ENCODE results near the gene CCSER1. TPM values are rescaled to one million over a fixed set of nuclear protein-coding genes. Genes with fewer than 3 reads are reported as not detected.
"Not testable (repeated sequence)": the region's sequence is repeated elsewhere in the genome, so short reads cannot be mapped to it uniquely, and the experiment has no call there.

The CCSER1 gene
- total and polyA plus RNA-seq, 4 donors = 0.61 to 23.0 (median 3.8) TPM

DNA sequence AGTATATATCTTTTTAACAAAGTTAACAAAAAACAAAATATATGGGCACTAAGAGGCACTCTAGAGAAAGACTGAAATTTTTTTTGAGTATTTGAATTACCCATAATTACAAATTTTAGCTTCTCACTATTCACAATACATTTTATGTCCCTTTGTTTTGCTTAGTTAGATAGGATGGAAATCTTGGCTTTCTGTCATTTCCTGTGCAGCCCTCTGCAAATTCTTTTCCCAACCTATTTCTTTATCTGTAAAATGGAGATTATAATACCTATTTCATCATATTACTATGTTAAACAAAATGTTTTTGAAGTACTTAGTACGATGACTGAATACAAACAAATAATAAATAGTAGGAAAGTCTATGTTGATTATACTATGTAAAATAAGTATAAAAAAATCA is 710.0 kb downstream of the CCSER1 start:
- no peaks in the 10 kb centered on the region for H3K27me3 ChIP-seq (ENCODE audit: control insufficient read depth in 3 of 3, insufficient read depth in 3 of 3, low read length in 2 of 3)
- no peak for ATAC-seq (ENCODE audit: insufficient read depth, low FRiP score)
- no peak overlapping the region for H3K4me3 ChIP-seq
- H3K27ac ChIP-seq (ENCODE audit: low read depth in 1 of 2, low read length in 1 of 2) = no peak overlapping the region
- TF ChIP-seq, protein P1, sequence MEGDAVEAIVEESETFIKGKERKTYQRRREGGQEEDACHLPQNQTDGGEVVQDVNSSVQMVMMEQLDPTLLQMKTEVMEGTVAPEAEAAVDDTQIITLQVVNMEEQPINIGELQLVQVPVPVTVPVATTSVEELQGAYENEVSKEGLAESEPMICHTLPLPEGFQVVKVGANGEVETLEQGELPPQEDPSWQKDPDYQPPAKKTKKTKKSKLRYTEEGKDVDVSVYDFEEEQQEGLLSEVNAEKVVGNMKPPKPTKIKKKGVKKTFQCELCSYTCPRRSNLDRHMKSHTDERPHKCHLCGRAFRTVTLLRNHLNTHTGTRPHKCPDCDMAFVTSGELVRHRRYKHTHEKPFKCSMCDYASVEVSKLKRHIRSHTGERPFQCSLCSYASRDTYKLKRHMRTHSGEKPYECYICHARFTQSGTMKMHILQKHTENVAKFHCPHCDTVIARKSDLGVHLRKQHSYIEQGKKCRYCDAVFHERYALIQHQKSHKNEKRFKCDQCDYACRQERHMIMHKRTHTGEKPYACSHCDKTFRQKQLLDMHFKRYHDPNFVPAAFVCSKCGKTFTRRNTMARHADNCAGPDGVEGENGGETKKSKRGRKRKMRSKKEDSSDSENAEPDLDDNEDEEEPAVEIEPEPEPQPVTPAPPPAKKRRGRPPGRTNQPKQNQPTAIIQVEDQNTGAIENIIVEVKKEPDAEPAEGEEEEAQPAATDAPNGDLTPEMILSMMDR (IDR thresholded peaks at IDR 0.05; ENCODE audit: control extremely low read depth, extremely low read depth) = no peak
- H3K9me3 ChIP-seq (ENCODE audit: control insufficient read depth in 4 of 4, insufficient read depth in 3 of 4, low read length in 3 of 4) = no peaks in the 10 kb centered on the region
- DNase-seq = no peak
- peaks cover 0 to 4% (median 0%) of the 10 kb centered on the region in 5 donors for H3K4me1 ChIP-seq (ENCODE audit: control insufficient read depth in 5 of 5, insufficient read depth in 5 of 5, low read length in 5 of 5)
- WGBS, 2 donors = 63 to 82% methylated on average over 1 of the region's 1 CpG
- H3K36me3 ChIP-seq (ENCODE audit: control insufficient read depth in 4 of 4, insufficient read depth in 4 of 4, low read length in 4 of 4) = no peaks in the 10 kb centered on the region
- no peak overlapping the region for H3K9ac ChIP-seq (ENCODE audit: insufficient read depth in 1 of 2, low read length in 2 of 2)

DNA sequence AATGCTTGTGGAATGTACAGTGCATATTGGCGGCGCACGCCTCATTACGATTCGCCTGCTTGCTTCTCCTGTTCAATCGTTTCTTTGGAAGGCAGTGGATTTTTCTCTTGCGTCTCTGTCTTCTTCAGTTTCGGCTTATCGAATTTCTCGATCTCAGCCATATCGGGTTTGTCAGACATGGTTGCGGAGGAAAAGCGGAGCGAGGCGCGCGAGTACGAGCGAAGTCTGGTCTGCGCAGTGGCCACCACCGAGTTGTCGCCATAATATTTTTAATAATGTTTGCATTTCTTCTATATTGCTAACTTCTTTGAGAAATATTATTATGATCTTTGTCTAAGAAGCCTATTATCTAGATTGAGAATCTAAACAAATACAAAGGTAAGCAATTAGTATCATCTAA is 711.7 kb downstream of the CCSER1 start:
- not testable (repeated sequence) for DNase-seq; H3K27me3 ChIP-seq (ENCODE audit: control insufficient read depth in 3 of 3, insufficient read depth in 3 of 3, low read length in 2 of 3); H3K27ac ChIP-seq (ENCODE audit: low read depth in 1 of 2, low read length in 1 of 2); H3K4me1 ChIP-seq (ENCODE audit: control insufficient read depth in 5 of 5, insufficient read depth in 5 of 5, low read length in 5 of 5); H3K9ac ChIP-seq (ENCODE audit: insufficient read depth in 1 of 2, low read length in 2 of 2); ATAC-seq (ENCODE audit: insufficient read depth, low FRiP score); H3K9me3 ChIP-seq (ENCODE audit: control insufficient read depth in 4 of 4, insufficient read depth in 3 of 4, low read length in 3 of 4); H3K4me3 ChIP-seq; H3K36me3 ChIP-seq (ENCODE audit: control insufficient read depth in 4 of 4, insufficient read depth in 4 of 4, low read length in 4 of 4)
- WGBS, 2 donors = 98% methylated on average over 16 to 17 of the region's 22 CpGs

DNA sequence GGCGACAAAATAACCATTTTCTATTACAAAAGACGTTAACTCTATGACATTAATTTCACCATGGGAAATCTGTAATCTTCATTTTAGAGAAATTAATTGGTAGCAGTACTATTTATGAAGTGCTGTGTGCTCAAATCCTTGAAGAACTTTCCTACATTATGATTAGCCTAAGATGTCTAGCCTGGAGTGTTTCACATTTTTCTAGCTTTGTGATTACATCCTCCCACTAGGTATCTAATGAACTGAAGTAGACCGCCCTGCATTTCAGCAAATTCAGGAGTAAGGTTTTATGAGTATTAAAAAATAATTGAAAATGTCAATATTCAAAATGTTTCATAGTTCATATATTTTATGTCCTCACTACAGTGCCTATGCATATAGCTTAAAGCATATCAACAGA is 713.1 kb downstream of the CCSER1 start:
- Histone ChIP-seq H3K9ac (ENCODE audit: insufficient read depth in 1 of 2, low read length in 2 of 2) (no peak overlapping the region), H3K4me1 (ENCODE audit: control insufficient read depth in 5 of 5, insufficient read depth in 5 of 5, low read length in 5 of 5) (peaks cover 0 to 4% (median 0%) of the 10 kb centered on the region in 5 donors), H3K9me3 (ENCODE audit: control insufficient read depth in 4 of 4, insufficient read depth in 3 of 4, low read length in 3 of 4) (no peaks in the 10 kb centered on the region), H3K27ac (ENCODE audit: low read depth in 1 of 2, low read length in 1 of 2) (no peak overlapping the region), H3K27me3 (ENCODE audit: control insufficient read depth in 3 of 3, insufficient read depth in 3 of 3, low read length in 2 of 3) (no peaks in the 10 kb centered on the region), H3K36me3 (ENCODE audit: control insufficient read depth in 4 of 4, insufficient read depth in 4 of 4, low read length in 4 of 4) (no peaks in the 10 kb centered on the region), H3K4me3 (no peak overlapping the region)
- TF ChIP-seq, protein P1 (IDR thresholded peaks at IDR 0.05; ENCODE audit: control extremely low read depth, extremely low read depth) = no peak
- 73 to 96% methylated on average over 3 of the region's 3 CpGs for WGBS, 2 donors
- DNase-seq (no peak), ATAC-seq (ENCODE audit: insufficient read depth, low FRiP score) (no peak)

DNA sequence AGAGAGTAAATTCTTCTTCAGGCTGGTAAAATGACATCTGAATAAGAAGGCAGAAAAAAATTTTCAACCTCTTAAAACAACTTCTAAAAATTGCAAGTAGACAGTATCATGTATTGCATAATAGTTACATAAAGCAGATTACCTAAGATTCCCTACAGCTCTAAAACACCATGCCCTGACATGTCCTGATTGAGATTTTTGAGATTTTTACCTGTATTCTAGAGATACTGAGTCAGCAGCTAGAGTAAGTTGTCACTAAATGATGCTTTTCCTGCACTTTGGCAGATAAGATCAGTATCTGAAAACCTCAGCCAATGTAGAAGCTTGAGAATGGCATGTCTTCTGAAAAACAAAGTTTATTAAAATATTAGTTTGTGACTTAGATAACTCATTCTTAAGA is 713.6 kb downstream of the CCSER1 start:
- TF ChIP-seq, protein P1 (IDR thresholded peaks at IDR 0.05; ENCODE audit: control extremely low read depth, extremely low read depth) = no peak
- Histone ChIP-seq H3K36me3 (ENCODE audit: control insufficient read depth in 4 of 4, insufficient read depth in 4 of 4, low read length in 4 of 4) (no peaks in the 10 kb centered on the region), H3K4me3 (no peak overlapping the region), H3K27ac (ENCODE audit: low read depth in 1 of 2, low read length in 1 of 2) (no peak overlapping the region), H3K9me3 (ENCODE audit: control insufficient read depth in 4 of 4, insufficient read depth in 3 of 4, low read length in 3 of 4) (no peaks in the 10 kb centered on the region), H3K9ac (ENCODE audit: insufficient read depth in 1 of 2, low read length in 2 of 2) (no peak overlapping the region), H3K27me3 (ENCODE audit: control insufficient read depth in 3 of 3, insufficient read depth in 3 of 3, low read length in 2 of 3) (no peaks in the 10 kb centered on the region), H3K4me1 (ENCODE audit: control insufficient read depth in 5 of 5, insufficient read depth in 5 of 5, low read length in 5 of 5) (peaks cover 0 to 4% (median 0%) of the 10 kb centered on the region in 5 donors)
- ATAC-seq (ENCODE audit: insufficient read depth, low FRiP score) = no peak
- no peak for DNase-seq
